ENCODE measurements around the gene CAMK2A.

The CAMK2A gene

DNA sequence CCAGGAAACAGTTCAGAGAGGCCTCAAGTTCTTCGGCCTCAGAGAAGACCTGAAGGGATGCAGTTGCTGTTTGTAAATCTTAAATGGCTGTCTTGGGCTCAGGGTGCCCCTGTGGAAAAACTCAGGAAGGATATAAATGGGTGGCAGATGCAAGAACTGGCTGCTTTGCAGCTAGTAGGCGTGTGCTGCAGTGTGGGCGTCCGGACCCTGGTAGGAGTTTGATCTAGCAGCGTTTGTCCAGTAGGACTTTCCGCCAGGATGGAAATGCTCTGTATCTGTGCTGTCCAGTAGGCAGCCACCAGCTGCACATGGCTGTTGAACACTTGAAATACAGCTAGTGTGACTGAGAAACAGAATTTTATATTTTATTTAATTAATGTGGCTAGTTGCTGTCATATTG is 115.3 kb downstream of the CAMK2A start:
- Histone ChIP-seq H3F3A (ENCODE audit: insufficient read depth) (no peaks in the 10 kb centered on the region), H3K27me3 (ENCODE audit: low read length) (no peaks in the 10 kb centered on the region), H2AFZ (ENCODE audit: low read depth, low read length, severe bottlenecking) (no peak overlapping the region), H3K79me2 (ENCODE audit: insufficient read depth, low read length) (no peaks in the 10 kb centered on the region), H3K9ac (ENCODE audit: low read length) (no peak overlapping the region), H3K4me2 (ENCODE audit: low read depth, low read length, poor library complexity, severe bottlenecking) (no peak overlapping the region), H3K27ac (ENCODE audit: low read depth, low read length) (no peak overlapping the region), H3K36me3 (ENCODE audit: low read length) (no peaks in the 10 kb centered on the region), H3K4me3 (ENCODE audit: insufficient read depth, low read length, poor library complexity, severe bottlenecking) (no peak overlapping the region), H3K9me3 (ENCODE audit: insufficient read depth, low read length) (no peaks in the 10 kb centered on the region), H4K20me1 (ENCODE audit: low read depth, low read length) (no peaks in the 10 kb centered on the region), H3K9me2 (replicated peaks; ENCODE audit: insufficient read depth, low read length) (no peaks in the 10 kb centered on the region)
- no peak for TF ChIP-seq EZH2phosphoT487 (conservative IDR thresholded peaks at IDR 0.05; ENCODE audit: low read length)
- no peak for TF ChIP-seq CTCF (IDR thresholded peaks at IDR 0.05; ENCODE audit: insufficient read depth, low read length, poor library complexity, severe bottlenecking)

DNA sequence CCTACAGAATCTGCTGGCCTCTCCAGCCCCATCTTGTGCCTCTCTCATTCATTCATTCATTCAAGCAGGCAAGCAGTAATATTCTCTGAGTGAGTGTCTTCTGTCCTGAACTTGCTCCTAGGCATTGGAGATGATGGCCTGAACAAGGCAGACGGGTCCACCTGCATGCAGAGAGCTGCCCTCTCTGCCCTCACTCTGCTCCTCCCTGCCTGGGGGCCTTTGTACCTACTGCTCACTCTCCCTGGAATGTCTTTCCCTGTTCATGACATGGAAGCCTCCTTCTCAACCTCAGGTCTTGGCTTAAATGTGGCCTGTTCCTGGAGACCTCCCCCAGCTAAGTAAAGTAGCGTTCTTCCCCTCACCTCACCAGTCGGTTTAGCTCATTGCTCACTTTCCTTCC is 116.4 kb downstream of the CAMK2A start:
- Histone ChIP-seq H3K79me2 (ENCODE audit: insufficient read depth, low read length) (no peaks in the 10 kb centered on the region), H3K27ac (ENCODE audit: low read depth, low read length) (no peak overlapping the region), H3K9me2 (replicated peaks; ENCODE audit: insufficient read depth, low read length) (no peaks in the 10 kb centered on the region), H3K9ac (ENCODE audit: low read length) (no peak overlapping the region), H3K4me2 (ENCODE audit: low read depth, low read length, poor library complexity, severe bottlenecking) (no peak overlapping the region), H3F3A (ENCODE audit: insufficient read depth) (no peaks in the 10 kb centered on the region), H4K20me1 (ENCODE audit: low read depth, low read length) (no peaks in the 10 kb centered on the region), H2AFZ (ENCODE audit: low read depth, low read length, severe bottlenecking) (no peak overlapping the region), H3K36me3 (ENCODE audit: low read length) (no peaks in the 10 kb centered on the region), H3K9me3 (ENCODE audit: insufficient read depth, low read length) (no peaks in the 10 kb centered on the region), H3K4me3 (ENCODE audit: insufficient read depth, low read length, poor library complexity, severe bottlenecking) (no peak overlapping the region), H3K27me3 (ENCODE audit: low read length) (no peaks in the 10 kb centered on the region)
- TF ChIP-seq EZH2phosphoT487 (conservative IDR thresholded peaks at IDR 0.05; ENCODE audit: low read length), result no peak
- no peak for TF ChIP-seq CTCF (IDR thresholded peaks at IDR 0.05; ENCODE audit: insufficient read depth, low read length, poor library complexity, severe bottlenecking)

- H2AFZ ChIP-seq (ENCODE audit: low read depth, low read length, severe bottlenecking), result no peak overlapping the region
- no peak overlapping the region for H3K27ac ChIP-seq (ENCODE audit: low read depth, low read length)
- H3K9me2 ChIP-seq (replicated peaks; ENCODE audit: insufficient read depth, low read length), result no peaks in the 10 kb centered on the region
- H3K9me3 ChIP-seq (ENCODE audit: insufficient read depth, low read length), result no peaks in the 10 kb centered on the region
- H3K27me3 ChIP-seq (ENCODE audit: low read length), result no peaks in the 10 kb centered on the region
- H3K36me3 ChIP-seq (ENCODE audit: low read length), result no peaks in the 10 kb centered on the region
- no peak overlapping the region for H3K4me2 ChIP-seq (ENCODE audit: low read depth, low read length, poor library complexity, severe bottlenecking)
- TF ChIP-seq EZH2phosphoT487 (conservative IDR thresholded peaks at IDR 0.05; ENCODE audit: low read length) (no peak), CTCF (IDR thresholded peaks at IDR 0.05; ENCODE audit: insufficient read depth, low read length, poor library complexity, severe bottlenecking) (no peak)
- no peaks in the 10 kb centered on the region for H4K20me1 ChIP-seq (ENCODE audit: low read depth, low read length)
- no peak overlapping the region for H3K4me3 ChIP-seq (ENCODE audit: insufficient read depth, low read length, poor library complexity, severe bottlenecking)
- no peaks in the 10 kb centered on the region for H3F3A ChIP-seq (ENCODE audit: insufficient read depth)
- no peaks in the 10 kb centered on the region for H3K79me2 ChIP-seq (ENCODE audit: insufficient read depth, low read length)
- H3K9ac ChIP-seq (ENCODE audit: low read length), result no peak overlapping the region
Observed at GRCh38 chr5:150172556-150172955, 117.0 kb downstream of the CAMK2A start.

DNA sequence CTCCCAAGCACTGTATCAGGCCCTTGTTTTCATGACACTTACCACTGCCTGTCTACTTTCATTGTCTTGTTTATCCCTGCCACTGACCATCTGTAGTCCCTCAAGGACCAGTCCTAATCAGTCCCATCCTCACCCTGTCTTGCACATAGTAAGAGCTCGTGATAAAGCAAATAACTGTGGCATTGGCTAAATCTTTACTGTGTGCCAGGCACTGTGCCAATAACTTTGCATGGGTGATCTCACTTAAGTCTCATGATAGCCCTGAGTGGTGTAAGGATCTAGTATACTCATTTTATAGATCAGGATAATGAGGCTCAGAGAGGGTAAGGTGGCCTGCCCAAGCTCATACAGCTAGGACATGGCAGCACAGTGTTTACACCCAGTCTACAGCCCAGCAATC is 117.4 kb downstream of the CAMK2A start:
- H3K36me3 ChIP-seq (ENCODE audit: low read length), result no peaks in the 10 kb centered on the region
- no peaks in the 10 kb centered on the region for H3K27me3 ChIP-seq (ENCODE audit: low read length)
- H3K4me3 ChIP-seq (ENCODE audit: insufficient read depth, low read length, poor library complexity, severe bottlenecking), result no peak overlapping the region
- H3K27ac ChIP-seq (ENCODE audit: low read depth, low read length), result no peak overlapping the region
- no peak overlapping the region for H2AFZ ChIP-seq (ENCODE audit: low read depth, low read length, severe bottlenecking)
- H3K9me3 ChIP-seq (ENCODE audit: insufficient read depth, low read length), result no peaks in the 10 kb centered on the region
- no peaks in the 10 kb centered on the region for H4K20me1 ChIP-seq (ENCODE audit: low read depth, low read length)
- no peak overlapping the region for H3K4me2 ChIP-seq (ENCODE audit: low read depth, low read length, poor library complexity, severe bottlenecking)
- H3K9me2 ChIP-seq (replicated peaks; ENCODE audit: insufficient read depth, low read length), result no peaks in the 10 kb centered on the region
- no peak overlapping the region for H3K9ac ChIP-seq (ENCODE audit: low read length)
- TF ChIP-seq CTCF (IDR thresholded peaks at IDR 0.05; ENCODE audit: insufficient read depth, low read length, poor library complexity, severe bottlenecking) (no peak), EZH2phosphoT487 (conservative IDR thresholded peaks at IDR 0.05; ENCODE audit: low read length) (no peak)
- H3K79me2 ChIP-seq (ENCODE audit: insufficient read depth, low read length), result no peaks in the 10 kb centered on the region
- H3F3A ChIP-seq (ENCODE audit: insufficient read depth), result no peaks in the 10 kb centered on the region
